NK-92 (cell line): ENCODE results near the gene TLL1.

Source experiments
- DNase-seq: peaks from one replicate; lab custom pipeline; 2025; ENCODE audit not compliant: unreplicated experiment; lab: John Stamatoyannopoulos, UW

The TLL1 gene

GRCh38 chr4:165970703-165971420 is 97.8 kb downstream of the TLL1 start:
- DNase-seq: no peak

- no peak for DNase-seq
These were observed 98.4 kb downstream of the TLL1 start for GRCh38 chr4:165971446-165971845.

- no peak for DNase-seq
These were observed 98.9 kb downstream of the TLL1 start for GRCh38 chr4:165971933-165972332.

GRCh38 chr4:165972747-165973146 is 99.7 kb downstream of the TLL1 start:
- no peak for DNase-seq

GRCh38 chr4:165982934-165983333 is 109.9 kb downstream of the TLL1 start:
- DNase-seq: no peak

GRCh38 chr4:165986956-165987698 is 114.1 kb downstream of the TLL1 start:
- no peak for DNase-seq

GRCh38 chr4:165991325-165992180 is 118.5 kb downstream of the TLL1 start:
- no peak for DNase-seq

GRCh38 chr4:165992283-165992682 is 119.2 kb downstream of the TLL1 start:
- DNase-seq: no peak

GRCh38 chr4:165994701-165995100 is 121.7 kb downstream of the TLL1 start:
- no peak for DNase-seq

- no peak for DNase-seq
These were observed 130.8 kb downstream of the TLL1 start for GRCh38 chr4:166003811-166004210.

- no peak for DNase-seq
These were observed 133.2 kb downstream of the TLL1 start for GRCh38 chr4:166006217-166006616.

GRCh38 chr4:166008510-166008909 is 135.5 kb downstream of the TLL1 start:
- DNase-seq: no peak

- no peak for DNase-seq
These were observed 139.3 kb downstream of the TLL1 start for GRCh38 chr4:166012129-166013030.

- no peak for DNase-seq
These were observed 141.4 kb downstream of the TLL1 start for GRCh38 chr4:166014411-166014810.

GRCh38 chr4:166017804-166018203 is 144.8 kb downstream of the TLL1 start:
- no peak for DNase-seq

GRCh38 chr4:166019441-166020220 is 146.6 kb downstream of the TLL1 start:
- DNase-seq: no peak

GRCh38 chr4:166021617-166022016 is 148.6 kb downstream of the TLL1 start:
- DNase-seq: no peak

- DNase-seq: no peak
These were observed 161.9 kb downstream of the TLL1 start for GRCh38 chr4:166034965-166035364.

GRCh38 chr4:166039822-166040221 is 166.8 kb downstream of the TLL1 start:
- DNase-seq: no peak

- DNase-seq: no peak
These were observed 169.5 kb downstream of the TLL1 start for GRCh38 chr4:166042510-166043055.
